ENCODE data around the gene CAMK2A. TPM values are rescaled to one million over a fixed set of nuclear protein-coding genes. Genes with fewer than 3 reads are reported as not detected.

The CAMK2A gene
- total and polyA plus RNA-seq, 2 donors = 1.8 to 2.6 TPM

DNA sequence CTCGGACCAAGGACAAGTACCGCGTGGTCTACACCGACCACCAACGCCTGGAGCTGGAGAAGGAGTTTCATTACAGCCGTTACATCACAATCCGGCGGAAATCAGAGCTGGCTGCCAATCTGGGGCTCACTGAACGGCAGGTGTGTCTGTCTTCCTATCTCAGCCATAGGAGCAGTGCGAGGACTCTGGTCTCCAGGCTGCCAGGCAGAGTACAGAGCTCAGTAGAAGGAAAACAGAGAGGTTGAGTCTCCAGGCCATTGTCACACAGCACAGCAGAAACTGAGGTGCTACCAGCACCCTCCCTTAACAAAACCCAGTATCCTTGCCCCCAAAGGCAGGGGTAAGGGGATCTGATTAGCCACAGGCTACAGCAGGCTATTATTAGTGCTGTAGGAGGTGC is 106.8 kb downstream of the CAMK2A start:
- 95% methylated on average over 10 of the region's 10 CpGs for WGBS
- Histone ChIP-seq H3K36me3 (ENCODE audit: insufficient read depth) (no peaks in the 10 kb centered on the region), H3K27ac (ENCODE audit: low read depth) (no peak overlapping the region), H3K4me3 (ENCODE audit: low read depth, low read length) (no peak overlapping the region), H3K4me1 (ENCODE audit: insufficient read depth) (no peaks in the 10 kb centered on the region)
- no peak for DNase-seq (ENCODE audit: extremely low spot score)

DNA sequence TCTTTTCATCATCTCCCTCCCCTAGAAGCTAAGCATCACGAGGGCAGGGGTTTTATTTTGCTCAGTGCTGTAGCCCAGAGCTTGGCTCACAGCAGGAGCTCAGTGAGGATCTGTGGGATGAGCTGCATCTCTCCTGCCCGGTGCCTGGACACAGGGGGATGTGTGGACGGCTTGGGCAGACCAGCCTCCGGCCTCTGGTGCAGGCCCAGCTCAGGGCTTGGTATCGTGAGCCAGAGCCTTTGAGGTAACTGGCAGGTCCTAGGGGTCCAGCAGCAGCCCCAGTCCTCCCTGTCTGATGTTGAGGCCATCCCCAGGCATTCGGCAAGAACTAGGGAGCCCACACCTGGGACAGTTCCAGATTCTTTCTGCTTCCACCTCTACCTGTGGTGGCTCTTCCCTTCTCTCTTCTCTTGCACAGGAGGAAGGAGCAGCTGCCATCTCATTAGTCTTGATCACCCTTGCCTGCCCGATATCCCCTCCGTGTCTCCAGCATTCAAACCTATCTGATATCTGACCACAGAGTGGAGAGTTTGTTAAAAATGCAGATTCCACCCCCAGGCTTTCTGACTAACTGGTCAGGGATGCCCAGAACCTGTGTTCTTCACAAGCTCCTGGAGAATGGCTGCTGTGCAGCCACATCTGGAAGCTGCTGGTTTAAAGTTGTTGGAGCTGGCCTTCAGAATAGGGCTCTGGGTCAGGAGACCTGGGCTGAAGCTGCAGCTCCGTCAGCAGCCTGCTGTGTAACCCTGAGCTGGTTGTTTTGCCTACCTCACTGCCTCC is 107.6 kb downstream of the CAMK2A start:
- Histone ChIP-seq H3K4me3 (ENCODE audit: low read depth, low read length) (no peak overlapping the region), H3K27ac (ENCODE audit: low read depth) (no peak overlapping the region), H3K36me3 (ENCODE audit: insufficient read depth) (no peaks in the 10 kb centered on the region), H3K4me1 (ENCODE audit: insufficient read depth) (no peaks in the 10 kb centered on the region)
- DNase-seq (ENCODE audit: extremely low spot score) = no peak
- WGBS = 95% methylated on average over 9 of the region's 9 CpGs

- no peak for DNase-seq (ENCODE audit: extremely low spot score)
- H3K27ac ChIP-seq (ENCODE audit: low read depth) = peak overlapping the region; percentile 64
- H3K36me3 ChIP-seq (ENCODE audit: insufficient read depth) = no peaks in the 10 kb centered on the region
- no peak overlapping the region for H3K4me3 ChIP-seq (ENCODE audit: low read depth, low read length)
- no peaks in the 10 kb centered on the region for H3K4me1 ChIP-seq (ENCODE audit: insufficient read depth)
- WGBS = 44% methylated on average over 5 of the region's 5 CpGs
Measured at GRCh38 chr5:150181027-150181426, 108.5 kb downstream of the CAMK2A start.

DNA sequence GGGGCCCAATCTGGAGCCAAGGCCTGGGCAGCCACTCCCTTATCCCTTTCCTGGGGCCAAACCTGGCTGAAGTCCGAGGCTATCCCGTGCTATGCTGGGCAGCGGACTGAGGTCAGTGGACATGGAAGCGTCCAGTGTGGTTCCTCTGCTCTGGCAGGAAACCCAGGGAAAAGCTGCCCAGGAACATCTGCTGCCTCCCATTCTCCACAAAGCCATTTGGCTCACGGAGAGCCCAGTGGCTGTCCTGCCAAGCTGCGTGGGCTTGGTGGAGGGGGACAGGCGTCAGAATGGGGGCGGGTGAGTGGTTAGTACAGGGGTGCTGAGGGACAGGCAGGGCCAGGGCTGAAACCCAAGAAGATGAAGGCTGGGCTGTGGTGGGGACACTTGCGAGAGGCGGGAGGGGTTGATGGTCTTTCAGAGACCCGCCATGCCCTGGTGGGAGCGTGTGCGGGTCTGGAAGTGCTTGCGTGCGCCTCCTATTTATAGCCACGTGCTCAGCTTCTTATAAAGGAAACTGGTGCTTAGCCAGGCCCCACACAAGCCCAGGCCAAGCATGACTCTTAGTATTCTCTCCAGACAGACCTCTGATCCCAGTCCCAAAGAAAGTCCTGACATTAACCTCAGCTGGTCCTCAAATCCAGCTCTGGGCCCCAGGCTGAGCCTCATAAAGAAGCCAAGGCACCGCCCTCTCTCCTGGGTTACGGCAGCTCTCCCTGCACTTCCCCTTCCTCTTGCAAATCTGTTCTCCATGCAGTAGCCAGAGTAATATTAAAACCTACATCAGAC is 109.1 kb downstream of the CAMK2A start:
- WGBS = 28% methylated on average over 18 of the region's 18 CpGs
- no peak overlapping the region for H3K4me3 ChIP-seq (ENCODE audit: low read depth, low read length)
- no peaks in the 10 kb centered on the region for H3K4me1 ChIP-seq (ENCODE audit: insufficient read depth)
- no peak for DNase-seq (ENCODE audit: extremely low spot score)
- no peaks in the 10 kb centered on the region for H3K36me3 ChIP-seq (ENCODE audit: insufficient read depth)
- H3K27ac ChIP-seq (ENCODE audit: low read depth) = peak overlapping the region; percentile 64

GRCh38 chr5:150179019-150179620 is 110.5 kb downstream of the CAMK2A start:
- Histone ChIP-seq H3K27ac (ENCODE audit: low read depth) (no peak overlapping the region), H3K36me3 (ENCODE audit: insufficient read depth) (no peaks in the 10 kb centered on the region), H3K4me1 (ENCODE audit: insufficient read depth) (no peaks in the 10 kb centered on the region), H3K4me3 (ENCODE audit: low read depth, low read length) (no peak overlapping the region)
- no peak for DNase-seq (ENCODE audit: extremely low spot score)
- WGBS = 87% methylated on average over 7 of the region's 7 CpGs

GRCh38 chr5:150178262-150178661 is 111.3 kb downstream of the CAMK2A start:
- Histone ChIP-seq H3K4me3 (ENCODE audit: low read depth, low read length) (no peak overlapping the region), H3K4me1 (ENCODE audit: insufficient read depth) (no peaks in the 10 kb centered on the region), H3K27ac (ENCODE audit: low read depth) (no peak overlapping the region), H3K36me3 (ENCODE audit: insufficient read depth) (no peaks in the 10 kb centered on the region)
- no peak for DNase-seq (ENCODE audit: extremely low spot score)
- WGBS = 59% methylated on average over 4 of the region's 4 CpGs

DNA sequence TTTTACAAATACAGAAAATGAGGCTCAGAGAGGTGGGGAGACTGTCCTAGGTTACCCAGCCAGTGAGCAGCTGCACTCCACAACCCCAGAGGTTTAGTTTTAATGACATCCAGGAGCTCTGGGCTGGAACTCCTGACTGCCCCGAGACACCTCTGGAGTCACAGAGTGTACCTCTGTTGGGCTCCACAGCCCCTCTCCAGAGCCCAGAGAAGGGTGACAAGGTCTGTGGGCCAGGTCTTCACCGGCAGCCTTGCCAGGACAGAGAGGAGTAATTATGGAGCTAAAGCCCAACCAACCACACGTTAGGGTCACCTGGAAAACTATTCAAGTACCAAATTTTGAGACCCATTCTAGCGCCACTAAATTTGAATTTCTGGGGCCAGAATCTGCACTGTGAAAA is 111.9 kb downstream of the CAMK2A start:
- Histone ChIP-seq H3K36me3 (ENCODE audit: insufficient read depth) (no peaks in the 10 kb centered on the region), H3K4me3 (ENCODE audit: low read depth, low read length) (no peak overlapping the region), H3K27ac (ENCODE audit: low read depth) (no peak overlapping the region), H3K4me1 (ENCODE audit: insufficient read depth) (no peaks in the 10 kb centered on the region)
- no peak for DNase-seq (ENCODE audit: extremely low spot score)
- WGBS = 82% methylated on average over 4 of the region's 4 CpGs

DNA sequence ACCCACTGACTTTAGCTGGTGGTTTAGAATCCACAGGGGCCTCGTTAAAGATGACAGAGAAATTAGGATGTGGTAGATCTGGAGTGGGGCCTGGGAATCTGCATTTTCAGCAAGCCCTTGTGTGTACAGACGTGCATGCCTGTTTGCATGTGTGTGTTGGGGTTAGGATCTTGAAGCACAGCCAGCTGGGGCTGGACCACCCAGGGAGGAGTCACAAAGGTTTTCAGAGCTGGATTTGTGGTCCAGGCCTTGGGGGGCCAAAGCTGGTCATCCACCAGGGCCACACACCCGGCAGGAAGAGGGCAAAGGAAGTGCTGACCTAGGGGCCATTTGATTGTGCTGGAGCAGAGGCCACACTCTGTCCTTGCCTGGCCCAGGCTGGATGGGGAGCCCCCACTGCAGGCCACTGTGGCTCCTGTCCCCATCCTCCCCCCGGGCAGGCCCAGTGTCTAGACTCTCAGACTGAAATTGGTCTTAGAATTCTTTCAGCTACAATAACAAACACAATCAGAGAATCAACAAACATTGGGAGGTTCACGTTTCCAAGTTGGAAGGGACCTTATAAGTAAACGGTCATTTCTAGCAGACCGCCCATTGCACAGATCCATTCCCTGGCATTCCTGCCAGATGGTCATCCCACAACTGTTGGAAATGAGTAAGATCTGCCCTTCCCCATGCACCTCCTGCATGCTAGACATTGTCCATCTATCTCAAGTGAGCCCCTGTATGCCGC is 112.7 kb downstream of the CAMK2A start:
- no peak for DNase-seq (ENCODE audit: extremely low spot score)
- Histone ChIP-seq H3K36me3 (ENCODE audit: insufficient read depth) (no peaks in the 10 kb centered on the region), H3K27ac (ENCODE audit: low read depth) (no peak overlapping the region), H3K4me3 (ENCODE audit: low read depth, low read length) (no peak overlapping the region), H3K4me1 (ENCODE audit: insufficient read depth) (no peaks in the 10 kb centered on the region)
- 67% methylated on average over 8 of the region's 8 CpGs for WGBS

DNA sequence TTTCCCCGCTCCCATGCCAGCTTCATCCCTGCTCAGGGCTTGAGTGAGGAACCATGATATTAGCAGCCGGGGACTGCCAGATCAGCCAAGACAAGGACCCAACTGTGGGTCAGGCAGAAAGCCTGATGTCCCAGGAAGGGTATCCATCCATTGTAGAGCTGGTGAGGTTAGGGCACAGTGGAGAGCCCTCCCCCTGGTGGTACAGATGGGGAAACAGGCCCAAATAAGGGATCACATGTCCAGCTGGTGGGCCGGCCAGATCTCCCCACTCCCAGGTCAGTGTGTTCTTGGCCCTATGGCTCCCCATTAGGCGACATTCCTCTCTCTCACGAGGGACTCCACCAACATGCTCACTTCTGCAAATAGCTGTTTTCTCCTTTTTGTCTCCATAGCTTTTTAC is 114.0 kb downstream of the CAMK2A start:
- 81% methylated on average over 5 of the region's 5 CpGs for WGBS
- no peak overlapping the region for H3K4me3 ChIP-seq (ENCODE audit: low read depth, low read length)
- no peak overlapping the region for H3K27ac ChIP-seq (ENCODE audit: low read depth)
- no peaks in the 10 kb centered on the region for H3K36me3 ChIP-seq (ENCODE audit: insufficient read depth)
- no peak for DNase-seq (ENCODE audit: extremely low spot score)
- H3K4me1 ChIP-seq (ENCODE audit: insufficient read depth) = no peaks in the 10 kb centered on the region

DNA sequence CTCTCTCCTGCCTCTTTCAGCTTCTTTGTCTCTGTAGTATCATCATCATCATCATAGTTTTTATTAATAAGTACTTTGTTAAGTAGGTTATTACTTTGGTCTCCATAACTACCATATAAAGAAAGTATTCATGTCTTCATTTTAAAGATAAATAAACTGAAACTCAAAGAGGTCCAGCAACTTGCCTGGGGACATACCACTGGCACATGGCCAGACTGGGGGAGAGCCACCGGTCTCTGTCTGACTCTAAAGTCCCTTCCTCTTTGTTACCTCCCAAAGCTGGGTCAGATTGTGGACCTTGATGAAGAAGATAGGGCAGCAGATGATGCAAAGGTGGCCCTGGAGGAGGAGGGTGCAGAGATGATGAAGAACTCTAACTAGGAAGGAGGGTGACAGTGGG is 114.5 kb downstream of the CAMK2A start:
- H3K4me1 ChIP-seq (ENCODE audit: insufficient read depth) = no peaks in the 10 kb centered on the region
- WGBS = 42% methylated on average over 1 of the region's 1 CpG
- DNase-seq (ENCODE audit: extremely low spot score) = no peak
- H3K36me3 ChIP-seq (ENCODE audit: insufficient read depth) = no peaks in the 10 kb centered on the region
- H3K27ac ChIP-seq (ENCODE audit: low read depth) = no peak overlapping the region
- no peak overlapping the region for H3K4me3 ChIP-seq (ENCODE audit: low read depth, low read length)

DNA sequence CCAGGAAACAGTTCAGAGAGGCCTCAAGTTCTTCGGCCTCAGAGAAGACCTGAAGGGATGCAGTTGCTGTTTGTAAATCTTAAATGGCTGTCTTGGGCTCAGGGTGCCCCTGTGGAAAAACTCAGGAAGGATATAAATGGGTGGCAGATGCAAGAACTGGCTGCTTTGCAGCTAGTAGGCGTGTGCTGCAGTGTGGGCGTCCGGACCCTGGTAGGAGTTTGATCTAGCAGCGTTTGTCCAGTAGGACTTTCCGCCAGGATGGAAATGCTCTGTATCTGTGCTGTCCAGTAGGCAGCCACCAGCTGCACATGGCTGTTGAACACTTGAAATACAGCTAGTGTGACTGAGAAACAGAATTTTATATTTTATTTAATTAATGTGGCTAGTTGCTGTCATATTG is 115.3 kb downstream of the CAMK2A start:
- Histone ChIP-seq H3K36me3 (ENCODE audit: insufficient read depth) (no peaks in the 10 kb centered on the region), H3K4me1 (ENCODE audit: insufficient read depth) (no peaks in the 10 kb centered on the region), H3K4me3 (ENCODE audit: low read depth, low read length) (no peak overlapping the region), H3K27ac (ENCODE audit: low read depth) (no peak overlapping the region)
- WGBS = 80% methylated on average over 6 of the region's 6 CpGs
- no peak for DNase-seq (ENCODE audit: extremely low spot score)

GRCh38 chr5:150173161-150173560 is 116.4 kb downstream of the CAMK2A start:
- Histone ChIP-seq H3K4me1 (ENCODE audit: insufficient read depth) (no peaks in the 10 kb centered on the region), H3K27ac (ENCODE audit: low read depth) (no peak overlapping the region), H3K4me3 (ENCODE audit: low read depth, low read length) (no peak overlapping the region), H3K36me3 (ENCODE audit: insufficient read depth) (no peaks in the 10 kb centered on the region)
- 92% methylated on average over 3 of the region's 3 CpGs for WGBS
- DNase-seq (ENCODE audit: extremely low spot score) = no peak

- Histone ChIP-seq H3K4me1 (ENCODE audit: insufficient read depth) (no peaks in the 10 kb centered on the region), H3K27ac (ENCODE audit: low read depth) (no peak overlapping the region), H3K36me3 (ENCODE audit: insufficient read depth) (no peaks in the 10 kb centered on the region), H3K4me3 (ENCODE audit: low read depth, low read length) (no peak overlapping the region)
- 84% methylated on average over 4 of the region's 4 CpGs for WGBS
- no peak for DNase-seq (ENCODE audit: extremely low spot score)
Measured at GRCh38 chr5:150172556-150172955, 117.0 kb downstream of the CAMK2A start.

All from urinary bladder (tissue), 4 donors.